ENCODE data around the gene SPRYD3. TPM values are rescaled to one million over a fixed set of nuclear protein-coding genes. Genes with fewer than 3 reads are reported as not detected.

The SPRYD3 gene, protein sequence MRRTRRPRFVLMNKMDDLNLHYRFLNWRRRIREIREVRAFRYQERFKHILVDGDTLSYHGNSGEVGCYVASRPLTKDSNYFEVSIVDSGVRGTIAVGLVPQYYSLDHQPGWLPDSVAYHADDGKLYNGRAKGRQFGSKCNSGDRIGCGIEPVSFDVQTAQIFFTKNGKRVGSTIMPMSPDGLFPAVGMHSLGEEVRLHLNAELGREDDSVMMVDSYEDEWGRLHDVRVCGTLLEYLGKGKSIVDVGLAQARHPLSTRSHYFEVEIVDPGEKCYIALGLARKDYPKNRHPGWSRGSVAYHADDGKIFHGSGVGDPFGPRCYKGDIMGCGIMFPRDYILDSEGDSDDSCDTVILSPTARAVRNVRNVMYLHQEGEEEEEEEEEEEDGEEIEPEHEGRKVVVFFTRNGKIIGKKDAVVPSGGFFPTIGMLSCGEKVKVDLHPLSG
- 24.9 and 25.1 TPM in 2 replicates for total RNA-seq

DNA sequence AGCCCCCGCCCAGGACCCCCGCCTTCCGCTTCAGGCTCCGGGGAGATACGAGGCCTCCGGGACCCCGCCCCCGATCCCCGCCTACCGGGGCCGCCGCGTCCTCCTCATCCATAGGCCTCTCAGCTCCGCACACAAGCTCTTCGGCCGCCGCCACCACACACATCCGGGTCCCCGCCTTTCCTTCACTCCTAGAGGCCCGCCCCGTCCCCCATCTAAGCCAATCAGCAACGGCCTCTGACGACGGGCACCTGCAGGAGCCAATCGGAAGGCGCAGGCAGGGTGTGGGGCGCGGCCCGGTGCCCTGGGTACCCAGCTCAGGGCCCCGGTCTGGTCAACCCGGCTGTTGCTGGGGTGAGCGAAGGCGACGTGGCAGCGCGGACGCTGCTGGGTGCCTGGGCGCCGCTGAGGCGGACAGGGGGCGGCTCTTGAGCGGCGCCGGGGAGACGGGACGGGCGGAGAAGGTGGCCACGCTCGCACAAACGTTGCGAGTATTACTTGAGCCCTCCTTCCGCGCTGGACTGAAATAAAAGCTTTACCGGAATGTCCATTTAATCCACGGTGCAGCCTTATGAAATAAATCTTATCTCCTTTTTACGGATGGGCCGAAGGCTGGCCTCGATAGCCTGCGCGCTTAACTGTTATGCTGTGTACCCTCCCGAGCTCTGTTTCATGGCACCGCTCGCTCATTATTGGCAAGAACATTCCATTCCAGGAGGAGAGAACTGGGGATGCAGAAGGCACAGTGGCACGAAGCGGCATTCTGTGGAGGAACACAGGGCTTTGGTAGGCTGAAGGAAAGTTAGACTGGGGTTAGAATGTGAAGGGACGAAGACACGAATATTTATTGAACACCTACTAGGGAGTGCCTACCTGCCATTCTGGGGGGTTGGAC lies at the start of gene SPRYD3:
Gene SPRYD3, minus strand, starts transcription at position 165 of the 892 bp plus-strand sequence. Its CDS starts 57 bp downstream, at position 108.

DNA sequence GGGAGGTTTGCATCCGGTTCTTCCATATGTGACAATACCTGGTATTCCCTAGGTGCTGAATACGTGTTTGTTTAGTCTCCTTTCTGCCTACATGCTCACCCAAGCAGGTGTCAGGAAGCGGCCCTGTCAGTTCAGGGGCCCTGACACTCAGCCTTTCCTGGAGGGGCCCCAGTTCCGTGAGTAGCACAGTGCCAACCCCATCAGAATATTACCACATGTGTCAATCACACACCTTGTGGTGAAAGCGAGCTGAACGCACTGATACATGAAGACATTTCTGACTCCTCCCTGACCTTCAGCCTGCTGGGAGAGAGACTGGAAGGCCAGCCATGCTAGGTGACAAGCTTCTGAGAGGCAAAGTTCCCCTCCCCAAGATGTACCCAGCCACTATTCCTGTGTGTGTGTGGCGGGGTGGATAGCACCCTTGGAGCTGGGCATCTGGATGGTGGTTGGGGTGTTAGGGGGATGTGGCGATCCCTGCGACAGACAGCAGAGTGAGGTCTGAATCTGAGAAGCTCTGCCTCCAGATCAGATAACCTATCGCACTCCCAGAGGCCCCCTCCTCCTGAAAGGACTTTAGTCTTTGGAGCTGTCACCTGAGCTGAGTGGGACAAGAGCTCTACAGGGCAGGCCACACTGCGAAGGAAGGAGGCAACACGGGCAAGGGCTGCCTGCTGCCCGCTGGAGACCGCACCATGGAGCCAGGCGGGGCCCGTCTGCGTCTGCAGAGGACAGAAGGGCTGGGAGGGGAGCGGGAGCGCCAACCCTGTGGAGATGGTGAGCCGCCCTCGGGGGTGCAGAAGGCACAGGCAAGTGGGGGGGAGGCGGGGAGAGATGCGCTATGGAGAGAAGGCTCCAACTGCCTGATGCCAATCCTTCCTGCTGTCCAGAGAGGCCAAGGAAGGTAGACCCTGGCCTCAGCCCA lies 24.0 kb upstream of the SPRYD3 start, which contains the start of gene SOAT2:
Gene SOAT2, plus strand, starts transcription at position 604 of the 925 bp plus-strand sequence. Its CDS starts 92 bp downstream, at position 696.

DNA sequence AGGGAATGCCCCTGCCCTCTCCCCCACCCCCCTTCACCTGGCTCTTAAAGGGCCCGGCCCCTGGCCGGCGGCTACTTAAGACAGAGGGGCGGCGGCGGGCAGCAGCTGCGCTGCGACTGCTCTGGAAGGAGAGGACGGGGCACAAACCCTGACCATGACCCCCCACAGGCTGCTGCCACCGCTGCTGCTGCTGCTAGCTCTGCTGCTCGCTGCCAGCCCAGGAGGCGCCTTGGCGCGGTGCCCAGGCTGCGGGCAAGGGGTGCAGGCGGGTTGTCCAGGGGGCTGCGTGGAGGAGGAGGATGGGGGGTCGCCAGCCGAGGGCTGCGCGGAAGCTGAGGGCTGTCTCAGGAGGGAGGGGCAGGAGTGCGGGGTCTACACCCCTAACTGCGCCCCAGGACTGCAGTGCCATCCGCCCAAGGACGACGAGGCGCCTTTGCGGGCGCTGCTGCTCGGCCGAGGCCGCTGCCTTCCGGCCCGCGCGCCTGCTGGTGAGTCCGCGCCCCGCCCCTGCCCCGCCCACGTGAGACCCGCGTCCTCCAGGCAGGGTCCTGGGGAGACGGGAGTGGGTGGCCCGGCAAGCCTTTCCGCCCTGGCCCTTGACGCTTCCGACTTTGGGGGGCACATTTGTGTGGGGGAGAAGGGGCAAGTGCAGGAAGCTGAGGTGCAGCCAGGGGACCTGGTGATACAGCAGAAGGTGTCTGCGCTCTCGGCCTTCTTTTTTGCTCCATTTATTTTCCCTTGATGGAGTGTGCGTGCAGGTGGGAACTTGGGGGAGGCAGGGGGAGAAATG lies 18.6 kb upstream of the SPRYD3 start, which contains the start of gene IGFBP6:
Gene IGFBP6, plus strand, starts transcription at position 104 of the 790 bp plus-strand sequence. Its CDS starts 51 bp downstream, at position 155.

DNA sequence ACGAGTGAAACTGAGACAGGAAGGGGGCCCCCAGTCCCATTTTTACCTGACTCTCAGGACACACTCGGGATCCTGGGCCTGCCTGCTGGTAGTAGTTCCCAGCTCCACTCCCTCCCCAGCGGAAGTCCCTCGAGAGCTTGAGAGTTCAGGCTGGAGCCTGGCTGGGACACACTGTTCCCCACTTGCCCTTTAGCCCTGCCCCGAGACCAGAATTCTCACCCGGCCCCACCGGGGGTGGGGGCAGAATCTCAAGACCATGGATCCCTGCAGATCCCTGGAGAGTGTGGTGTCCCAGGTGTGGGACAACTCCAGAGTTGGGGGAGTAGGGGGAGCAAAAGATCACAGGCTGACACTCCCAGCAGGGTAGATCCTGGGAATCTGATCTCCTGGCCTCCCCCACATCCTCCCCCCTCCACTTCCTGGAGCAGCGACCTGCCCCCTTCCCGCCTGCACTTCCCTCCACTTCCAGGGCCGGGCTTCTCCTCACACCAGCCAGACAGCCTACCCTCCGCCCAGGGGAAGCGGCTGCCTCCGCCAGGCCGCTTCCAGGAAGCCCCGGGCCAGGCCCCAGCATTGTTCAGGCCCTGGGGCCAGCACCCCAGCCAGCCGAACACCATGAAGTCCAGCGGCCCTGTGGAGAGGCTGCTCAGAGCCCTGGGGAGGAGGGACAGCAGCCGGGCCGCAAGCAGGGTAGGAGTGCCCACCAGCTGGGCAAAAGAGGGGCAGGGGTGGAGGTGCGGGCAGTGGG lies 29.4 kb downstream of the SPRYD3 start, which contains the start of gene TNS2:
Gene TNS2, plus strand, starts transcription at position 495 of the 748 bp plus-strand sequence. Its CDS starts 121 bp downstream, at position 616.

Other genes with a start within 250 kb of the SPRYD3 start
- not detected in 2 replicates for gene KRT79, start 245.1 kb downstream of the SPRYD3 start, total RNA-seq
- gene KRT78, start 230.4 kb downstream of the SPRYD3 start, total RNA-seq: not detected in 2 replicates
- 226 and 547 TPM in 2 replicates for gene KRT8, start 174.3 kb downstream of the SPRYD3 start, total RNA-seq
- 325 and 738 TPM in 2 replicates for gene KRT18, start 130.3 kb downstream of the SPRYD3 start, total RNA-seq
- gene EIF4B, start 72.9 kb downstream of the SPRYD3 start, total RNA-seq: 1,104 and 1,171 TPM in 2 replicates
- gene TNS2, start 29.3 kb downstream of the SPRYD3 start, total RNA-seq: 6.9 and 7.4 TPM in 2 replicates
- gene IGFBP6, start 18.3 kb upstream of the SPRYD3 start, total RNA-seq: 202 and 245 TPM in 2 replicates
- not detected in 2 replicates for gene SOAT2, start 24.1 kb upstream of the SPRYD3 start, total RNA-seq
- gene ZNF740, start 101.3 kb upstream of the SPRYD3 start, total RNA-seq: 11.6 and 14.8 TPM in 2 replicates
- 8.3 and 14.5 TPM in 2 replicates for gene CSAD, start 101.5 kb upstream of the SPRYD3 start, total RNA-seq
- gene ITGB7, start 127.9 kb upstream of the SPRYD3 start, total RNA-seq: 0.30 and 0.42 TPM in 2 replicates
- 17.8 and 33.3 TPM in 2 replicates for gene RARG, start 152.8 kb upstream of the SPRYD3 start, total RNA-seq
- gene ESPL1, start 188.9 kb upstream of the SPRYD3 start, total RNA-seq: 0.59 and 5.3 TPM in 2 replicates
- gene PFDN5, start 216.2 kb upstream of the SPRYD3 start, total RNA-seq: 189 and 681 TPM in 2 replicates
- gene MYG1, start 220.3 kb upstream of the SPRYD3 start, total RNA-seq: 27.6 and 31.7 TPM in 2 replicates
- 39.8 and 43.9 TPM in 2 replicates for gene AAAS, start 242.2 kb upstream of the SPRYD3 start, total RNA-seq